HG03521 (cell line): Measurements from ENCODE around the gene CFHR5.
"Not testable (repeated sequence)": the region's sequence is repeated elsewhere in the genome, so short reads cannot be mapped to it uniquely, and the experiment has no call there.

Experiments used
- ATAC-seq: cut with Tn5 transposase; IDR thresholded peaks from one replicate; pipeline ENCODE4 v1.9.1; 2021; ENCODE audit warnings: mild to moderate bottlenecking, moderate library complexity; ENCODE audit not compliant: unreplicated experiment

CFHR5 gene

DNA sequence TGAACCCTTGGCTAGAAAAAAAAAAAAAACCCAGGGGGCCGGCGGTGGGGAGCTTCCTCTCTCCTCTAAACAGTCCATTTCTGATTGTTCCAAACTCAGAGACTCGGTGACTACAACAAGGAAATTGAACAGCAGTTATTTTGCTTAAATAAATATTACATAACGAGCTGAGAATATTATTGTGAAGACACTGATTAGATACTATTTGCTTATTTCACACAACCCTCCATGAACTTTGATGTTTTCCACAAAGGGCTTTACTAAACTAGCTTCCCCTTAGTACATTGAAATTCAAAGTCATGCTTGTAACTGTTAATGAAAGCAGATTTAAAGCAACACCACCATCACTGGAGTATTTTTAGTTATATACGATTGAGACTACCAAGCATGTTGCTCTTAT is at the start of gene CFHR5:
TSS of gene CFHR5 (plus strand) at position 279 of the 400 bp plus-strand sequence. CDS start at position 388, 109 bp downstream.
- no peak for ATAC-seq

GRCh38 chr1:196932853-196933252 is 44.5 kb upstream of the CFHR5 start:
- not testable (repeated sequence) for ATAC-seq

DNA sequence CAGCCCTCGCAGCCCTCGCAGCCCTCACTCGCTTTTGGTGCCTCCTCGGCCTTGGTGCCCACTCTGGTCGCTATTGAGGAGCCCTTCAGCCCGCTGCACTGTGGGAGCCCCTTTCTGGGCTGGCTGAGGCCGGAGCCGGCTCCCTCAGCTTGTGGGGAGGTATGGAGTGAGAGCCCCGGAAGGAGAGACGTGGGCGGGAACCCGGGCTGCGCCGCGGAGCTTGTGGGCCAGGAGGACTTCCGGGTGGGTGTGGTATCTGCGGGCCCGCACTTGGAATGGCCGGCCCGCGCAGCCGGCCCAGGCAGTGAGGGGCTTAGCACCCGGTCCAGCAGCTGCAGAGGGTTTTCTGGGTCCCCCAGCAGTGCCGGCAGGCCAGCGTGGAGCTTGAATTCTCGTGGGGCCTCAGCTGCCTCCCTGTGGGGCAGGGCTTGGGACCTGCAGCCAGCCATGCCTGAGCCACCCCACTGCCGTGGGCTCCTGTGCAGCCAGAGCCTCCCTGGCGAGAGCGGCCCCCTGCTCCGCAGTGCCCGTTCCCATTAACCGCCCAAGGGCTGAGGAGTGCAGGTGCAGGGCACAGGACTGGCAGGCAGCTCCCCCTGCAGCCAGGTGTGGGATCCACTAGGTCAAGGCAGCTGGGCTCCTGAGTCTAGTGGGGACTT is 43.7 kb upstream of the CFHR5 start:
- no peak for ATAC-seq

DNA sequence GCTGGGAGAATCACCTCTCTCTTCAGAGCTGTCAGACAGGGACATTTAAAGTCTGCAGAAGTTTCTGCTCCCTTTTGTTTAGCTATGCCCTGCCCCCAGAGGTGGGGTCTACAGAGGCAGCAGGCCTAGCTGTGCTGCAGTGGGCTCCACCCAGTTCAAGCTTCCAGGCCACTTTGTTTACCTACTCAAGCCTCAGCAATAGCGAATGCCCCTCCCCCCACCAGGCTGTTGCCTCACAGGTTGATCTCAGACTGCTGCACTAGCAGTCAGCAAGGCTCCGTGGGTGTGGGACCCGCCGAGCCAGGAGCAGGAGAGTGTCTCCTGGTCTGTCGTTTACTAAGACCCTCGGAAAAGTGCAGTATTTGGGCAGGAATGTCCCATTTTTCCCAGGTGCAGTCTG is 35.9 kb upstream of the CFHR5 start:
- ATAC-seq = not testable (repeated sequence)

GRCh38 chr1:196943568-196943967 is 33.8 kb upstream of the CFHR5 start, which contains the start of gene CFHR2:
CFHR2 (plus strand) TSS chr1:196943738; CDS start chr1:196943881, 143 bp downstream.
- ATAC-seq = not testable (repeated sequence)

GRCh38 chr1:196951711-196952394 is 25.5 kb upstream of the CFHR5 start:
- ATAC-seq = peak; percentile 83

DNA sequence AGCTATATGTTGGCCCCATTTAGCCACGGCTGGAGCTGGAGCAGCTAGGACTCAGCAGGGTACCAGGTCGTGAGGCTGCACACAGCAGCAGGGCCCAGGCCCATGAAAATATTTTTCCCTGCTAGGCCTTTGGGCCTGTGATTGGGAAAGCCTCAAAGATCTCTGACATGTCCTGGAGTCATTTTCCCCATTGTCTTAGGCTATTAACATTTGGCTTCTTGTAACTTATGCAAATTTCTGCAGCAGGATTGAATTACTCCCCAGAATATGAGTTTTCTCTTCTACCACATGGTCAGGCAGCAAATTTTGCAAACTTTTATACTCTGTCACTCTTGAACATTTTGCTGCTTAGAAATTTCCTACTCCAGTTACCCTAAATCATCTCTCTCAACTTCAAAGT is 22.6 kb upstream of the CFHR5 start:
- no peak for ATAC-seq

DNA sequence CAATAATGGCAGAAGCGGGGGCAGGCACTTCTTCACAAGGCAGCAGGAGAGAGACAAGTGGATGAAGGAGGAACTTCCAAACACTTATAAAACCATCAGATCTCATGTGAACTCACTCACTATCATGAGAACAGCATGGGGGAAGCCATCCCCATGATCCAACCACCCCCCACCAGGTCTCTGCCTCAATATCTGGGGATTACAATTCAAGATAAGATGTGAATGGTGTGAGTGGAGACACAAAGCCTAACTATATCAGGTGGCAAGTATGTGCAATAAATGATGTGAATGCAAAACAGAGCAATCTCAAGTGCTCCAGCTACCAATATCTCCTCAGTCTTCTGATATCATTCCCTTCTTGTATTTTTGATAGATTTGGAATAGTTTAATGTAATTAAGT is 21.4 kb upstream of the CFHR5 start:
- no peak for ATAC-seq

GRCh38 chr1:196960854-196961253 is 16.5 kb upstream of the CFHR5 start:
- ATAC-seq = peak; percentile 61

DNA sequence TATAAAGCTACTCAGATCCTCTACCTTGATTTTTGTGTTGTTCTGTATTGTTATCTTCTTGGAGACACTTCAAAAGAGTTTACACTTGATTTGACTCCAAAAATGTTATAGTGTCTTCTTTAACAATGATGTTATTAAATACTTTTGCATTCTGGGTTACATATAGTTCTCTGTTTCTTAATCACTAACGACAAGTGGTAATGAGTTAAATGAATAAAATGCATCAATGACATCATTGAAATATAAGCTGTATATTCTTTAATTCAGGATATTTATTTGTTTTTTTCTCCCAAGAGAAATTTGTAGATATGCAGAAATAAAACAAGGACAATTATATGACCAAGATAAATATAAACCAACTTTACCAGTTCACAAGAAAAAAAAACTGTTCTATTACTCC is 7.2 kb upstream of the CFHR5 start:
- no peak for ATAC-seq

- ATAC-seq = no peak
These were observed 1.1 kb upstream of the CFHR5 start for GRCh38 chr1:196976278-196976677.

GRCh38 chr1:196980859-196981258 is 3.5 kb downstream of the CFHR5 start:
- ATAC-seq = no peak

- not testable (repeated sequence) for ATAC-seq
These were observed 4.9 kb downstream of the CFHR5 start for GRCh38 chr1:196982247-196982646.

DNA sequence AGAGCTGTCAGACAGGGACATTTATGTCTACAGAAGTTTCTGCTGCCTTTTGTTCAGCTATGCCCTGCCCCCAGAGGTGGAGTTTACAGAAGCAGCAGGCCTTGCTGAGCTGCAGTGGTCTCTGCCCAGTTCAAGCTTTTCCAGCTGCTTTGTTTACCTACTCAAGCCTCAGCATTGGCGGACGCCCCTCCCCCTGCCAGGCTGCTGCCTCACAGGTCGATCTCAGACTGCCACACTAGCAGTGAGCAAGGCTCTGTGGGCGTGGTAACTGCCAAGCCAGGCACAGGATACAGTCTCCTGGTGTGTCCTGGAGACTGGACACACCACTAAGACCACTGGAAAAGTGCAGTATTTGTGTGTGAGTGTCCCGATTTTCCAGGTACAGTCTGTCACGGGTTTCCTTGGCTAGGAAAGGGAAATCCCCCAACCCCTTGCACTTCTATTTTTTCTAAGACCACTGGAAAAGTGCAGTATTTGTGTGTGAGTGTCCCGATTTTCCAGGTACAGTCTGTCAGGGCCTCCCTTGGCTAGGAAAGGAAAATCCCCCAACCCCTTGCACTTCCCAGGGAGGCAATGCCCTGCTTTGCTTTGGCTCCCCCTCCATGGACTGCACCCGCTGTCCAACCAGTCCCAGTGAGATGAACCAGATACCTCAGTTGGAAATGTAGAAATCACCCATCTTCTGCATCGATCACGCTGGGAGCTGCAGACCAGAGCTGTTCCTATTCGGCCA is 14.7 kb downstream of the CFHR5 start:
- ATAC-seq = not testable (repeated sequence)

GRCh38 chr1:196993916-196994315 is 16.6 kb downstream of the CFHR5 start:
- no peak for ATAC-seq

DNA sequence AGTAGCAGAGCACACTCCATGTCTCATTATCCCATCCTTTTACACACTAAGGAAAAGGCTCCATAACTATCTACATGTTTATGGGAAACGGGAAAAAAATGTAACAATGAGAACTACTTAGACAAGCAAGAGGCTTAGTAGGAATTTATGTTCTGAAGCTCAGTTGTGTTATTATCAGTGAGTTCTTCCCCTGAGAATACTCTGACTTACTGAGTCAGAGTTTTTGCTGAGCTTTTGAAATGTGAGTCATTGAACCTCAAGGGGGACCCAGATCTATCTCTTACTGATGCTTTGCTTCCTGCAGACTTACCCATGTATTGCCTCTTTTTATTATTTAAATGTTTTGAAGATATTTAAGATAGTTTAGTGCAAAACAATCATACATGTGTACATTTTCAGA is 20.1 kb downstream of the CFHR5 start:
- no peak for ATAC-seq

DNA sequence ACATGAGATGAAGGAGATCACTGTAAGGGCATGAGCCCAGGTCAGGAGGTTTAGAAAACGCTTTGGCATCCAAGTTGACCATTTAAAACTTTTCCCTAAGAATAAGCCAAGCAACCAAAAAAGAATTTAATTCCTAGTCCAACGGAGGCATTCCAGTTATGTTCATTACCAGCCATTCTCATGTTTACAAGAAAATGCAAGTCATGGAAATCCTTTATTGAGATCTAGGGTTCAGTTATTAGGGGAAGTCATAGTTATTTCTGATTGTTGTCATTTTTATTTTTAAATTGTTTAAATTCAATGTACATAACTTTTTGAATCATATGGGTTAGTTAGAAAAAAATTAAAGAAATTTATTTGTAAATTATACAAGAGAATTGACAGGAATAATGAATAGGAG is 24.5 kb downstream of the CFHR5 start:
- ATAC-seq = no peak

DNA sequence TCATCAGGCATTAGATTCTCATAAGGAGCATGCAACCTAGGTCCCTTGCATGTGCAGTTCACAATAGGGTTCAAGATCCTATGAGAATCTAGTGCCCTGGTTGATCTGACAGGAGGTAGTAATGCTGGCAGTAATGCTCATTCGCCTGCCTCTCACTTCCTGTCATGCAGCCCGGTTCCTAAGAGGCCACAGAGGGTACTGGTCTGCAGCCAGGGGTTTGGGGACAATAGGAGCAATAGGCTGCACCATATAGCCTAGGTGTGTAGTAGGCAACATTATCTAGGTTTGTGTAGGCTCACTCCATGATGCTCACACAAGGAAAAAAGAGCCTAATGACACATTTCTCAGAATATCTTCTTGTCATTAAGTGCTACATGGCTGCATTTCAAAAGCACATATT is 25.8 kb downstream of the CFHR5 start:
- ATAC-seq = no peak

GRCh38 chr1:197008861-197009260 is 31.5 kb downstream of the CFHR5 start:
- ATAC-seq = no peak

- no peak for ATAC-seq
These were observed 34.3 kb downstream of the CFHR5 start for GRCh38 chr1:197011614-197012013.

DNA sequence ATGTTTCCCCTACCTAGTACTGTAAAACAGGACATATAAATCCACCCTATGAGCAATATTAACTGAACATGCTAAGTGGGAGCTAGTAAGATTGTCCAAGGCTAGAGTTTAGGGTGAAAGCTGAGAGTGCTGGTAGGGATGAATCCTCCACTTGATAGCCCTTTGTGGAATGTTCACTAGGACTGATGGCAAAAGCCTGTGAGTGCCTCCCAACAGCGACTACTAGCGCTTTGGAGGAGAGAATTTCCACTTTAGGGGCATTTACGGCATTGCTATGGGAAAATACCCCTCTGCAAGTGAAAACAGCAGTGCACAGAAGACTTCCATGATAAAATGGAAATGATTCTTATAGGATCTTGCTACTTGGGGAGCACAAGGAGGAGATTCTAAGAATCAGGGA is 35.9 kb downstream of the CFHR5 start:
- no peak for ATAC-seq

DNA sequence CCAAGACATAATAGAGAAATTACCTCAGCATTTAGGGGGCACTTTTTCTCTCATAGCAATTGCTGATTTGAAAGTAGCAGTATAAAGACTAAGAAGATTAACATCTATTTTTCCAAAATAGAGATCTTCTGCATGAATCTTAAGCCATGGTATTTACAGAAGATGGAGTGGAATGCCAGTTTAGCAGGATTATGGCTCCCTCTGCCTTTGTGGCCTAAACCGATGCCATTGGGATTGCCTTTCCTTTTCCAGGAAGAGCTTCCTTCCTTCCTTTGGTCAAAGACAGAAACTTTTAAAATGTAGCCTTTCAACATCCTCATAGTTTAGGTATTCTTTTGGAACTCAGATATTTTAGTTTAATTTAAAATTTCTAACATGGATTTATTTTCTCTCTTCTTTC is 39.4 kb downstream of the CFHR5 start:
- no peak for ATAC-seq
